CD4-positive, alpha-beta T cell treated with Interleukin-6 for 4 hours (primary cell): ENCODE results near the gene NTNG1.

Experiments used
- DNase-seq: peaks from one replicate; pipeline ENCODE4 v3.0.0-alpha.2; 2020; ENCODE audit warnings: mixed read lengths

NTNG1 gene

DNA sequence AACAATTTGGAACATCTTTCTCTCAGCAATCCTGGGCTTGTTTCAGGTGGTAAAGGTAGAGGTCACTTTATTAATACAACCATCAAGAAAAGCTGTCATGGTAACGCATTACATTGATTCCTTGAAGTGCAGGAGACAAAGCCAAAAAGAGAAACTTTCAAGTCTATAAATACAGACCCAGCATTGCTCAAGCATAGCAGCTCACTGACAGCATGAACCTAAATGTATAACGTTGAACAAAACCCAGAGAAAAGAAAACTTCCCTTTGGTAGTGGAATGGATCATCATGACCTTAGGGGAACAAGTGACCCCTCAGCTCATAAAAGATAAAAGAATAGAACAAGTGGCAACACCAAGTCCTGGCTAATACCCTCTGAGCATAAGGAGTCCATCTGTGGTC, 332.2 kb downstream of the NTNG1 start:
- DNase-seq: no peak

DNA sequence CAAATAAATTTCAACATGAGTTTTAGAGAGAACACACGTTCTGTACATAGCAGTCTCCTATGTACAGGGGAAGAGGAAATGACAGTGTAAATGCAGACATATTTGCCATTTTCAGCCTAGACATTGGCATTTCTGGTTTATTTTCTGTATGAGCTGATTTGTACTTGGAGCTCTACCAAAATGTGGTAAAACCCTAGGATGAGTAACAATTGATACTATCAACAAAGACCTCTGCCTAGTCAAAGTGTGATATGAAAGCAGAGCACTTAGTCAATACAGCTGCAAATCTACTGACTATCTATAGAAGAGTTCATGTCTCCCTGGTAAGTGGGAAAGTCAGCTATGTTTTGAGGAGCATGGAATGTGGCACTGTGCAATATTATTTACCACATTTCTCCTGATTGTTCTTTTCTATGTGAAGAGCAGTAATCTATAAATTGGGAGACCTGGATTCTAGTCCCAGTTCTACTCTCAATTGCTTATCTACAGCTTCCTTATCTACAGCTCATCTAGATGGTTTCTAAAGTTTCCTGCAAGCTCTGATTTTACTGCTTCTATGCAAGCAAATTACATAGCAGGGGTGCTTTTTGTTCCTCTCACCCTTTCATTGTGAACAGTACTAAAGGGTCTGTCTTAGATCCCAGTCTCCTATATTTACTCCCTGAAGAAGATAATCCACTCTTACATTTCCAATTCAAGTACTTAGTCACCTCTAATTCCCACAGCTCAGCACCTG, 334.2 kb downstream of the NTNG1 start:
- DNase-seq: no peak

DNA sequence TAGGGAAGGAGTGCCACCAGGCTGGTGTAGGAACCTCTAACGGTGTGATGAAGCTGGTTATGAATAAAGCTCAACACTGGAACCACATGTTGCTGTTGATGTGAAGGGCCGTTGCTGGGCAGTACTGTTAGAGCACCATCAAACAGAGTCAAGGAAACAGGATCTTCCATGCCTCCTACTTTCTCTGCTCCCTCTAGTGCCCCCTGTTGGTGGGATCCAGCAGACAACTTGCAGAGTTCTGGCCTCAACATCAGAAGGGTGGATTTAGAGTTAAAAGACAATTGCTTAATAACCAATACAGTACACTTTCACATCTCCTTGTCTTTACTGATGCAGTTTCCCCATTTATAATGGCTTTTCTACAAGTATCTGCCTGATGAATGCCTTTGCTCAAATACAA, 336.4 kb downstream of the NTNG1 start:
- no peak for DNase-seq

DNA sequence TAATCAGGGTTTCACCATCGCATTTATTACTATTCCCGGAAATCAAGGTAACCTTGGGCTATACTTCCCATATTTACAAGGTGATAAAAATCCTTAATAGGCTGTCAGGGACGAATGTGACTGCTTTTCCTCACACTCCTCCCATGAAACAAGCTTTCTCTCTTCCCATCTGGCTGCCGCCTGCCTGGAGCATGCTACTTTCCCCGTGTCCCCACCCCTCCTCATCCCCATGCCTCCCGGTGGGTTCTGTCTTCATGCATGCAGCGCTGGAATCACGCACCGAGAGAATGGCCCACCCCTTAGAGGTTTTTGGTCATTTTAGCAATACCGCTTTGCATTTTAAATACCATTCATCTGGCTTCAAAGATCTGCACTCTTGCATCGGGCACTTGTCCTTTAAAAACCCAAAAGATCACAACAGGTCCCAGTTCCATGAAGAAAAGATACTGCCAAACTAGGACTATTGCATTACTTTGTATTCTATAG, 339.1 kb downstream of the NTNG1 start:
- DNase-seq: no peak

DNA sequence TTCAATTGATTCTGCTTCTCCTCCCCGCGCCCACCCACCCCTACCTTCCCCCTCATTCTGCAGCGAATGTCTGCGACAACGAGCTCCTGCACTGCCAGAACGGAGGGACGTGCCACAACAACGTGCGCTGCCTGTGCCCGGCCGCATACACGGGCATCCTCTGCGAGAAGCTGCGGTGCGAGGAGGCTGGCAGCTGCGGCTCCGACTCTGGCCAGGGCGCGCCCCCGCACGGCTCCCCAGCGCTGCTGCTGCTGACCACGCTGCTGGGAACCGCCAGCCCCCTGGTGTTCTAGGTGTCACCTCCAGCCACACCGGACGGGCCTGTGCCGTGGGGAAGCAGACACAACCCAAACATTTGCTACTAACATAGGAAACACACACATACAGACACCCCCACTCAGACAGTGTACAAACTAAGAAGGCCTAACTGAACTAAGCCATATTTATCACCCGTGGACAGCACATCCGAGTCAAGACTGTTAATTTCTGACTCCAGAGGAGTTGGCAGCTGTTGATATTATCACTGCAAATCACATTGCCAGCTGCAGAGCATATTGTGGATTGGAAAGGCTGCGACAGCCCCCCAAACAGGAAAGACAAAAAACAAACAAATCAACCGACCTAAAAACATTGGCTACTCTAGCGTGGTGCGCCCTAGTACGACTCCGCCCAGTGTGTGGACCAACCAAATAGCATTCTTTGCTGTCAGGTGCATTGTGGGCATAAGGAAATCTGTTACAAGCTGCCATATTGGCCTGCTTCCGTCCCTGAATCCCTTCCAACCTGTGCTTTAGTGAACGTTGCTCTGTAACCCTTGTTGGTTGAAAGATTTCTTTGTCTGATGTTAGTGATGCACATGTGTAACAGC, 339.9 kb downstream of the NTNG1 start:
- DNase-seq: no peak

DNA sequence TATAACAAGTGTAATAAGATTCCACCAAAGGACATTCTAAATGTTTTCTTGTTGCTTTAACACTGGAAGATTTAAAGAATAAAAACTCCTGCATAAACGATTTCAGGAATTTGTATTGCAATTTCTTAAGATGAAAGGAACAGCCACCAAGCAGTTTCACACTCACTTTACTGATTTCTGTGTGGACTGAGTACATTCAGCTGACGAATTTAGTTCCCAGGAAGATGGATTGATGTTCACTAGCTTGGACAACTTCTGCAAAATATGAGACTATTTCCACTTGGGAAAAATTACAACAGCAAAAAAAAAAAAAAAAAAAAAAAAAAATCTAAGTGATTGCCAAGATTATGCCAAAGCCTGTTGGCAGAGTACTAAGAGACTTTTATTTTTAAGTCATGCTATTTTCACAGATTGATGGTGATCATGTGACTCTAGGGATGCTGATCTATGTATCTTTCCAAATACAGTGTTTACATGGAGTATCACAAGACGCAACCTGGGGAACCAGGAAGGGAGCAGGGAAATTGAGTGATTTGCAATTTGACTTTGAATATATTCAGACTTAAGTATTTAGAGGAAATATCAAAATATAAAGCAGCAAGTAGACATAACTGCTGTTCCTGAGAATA, 341.0 kb downstream of the NTNG1 start:
- DNase-seq: no peak

DNA sequence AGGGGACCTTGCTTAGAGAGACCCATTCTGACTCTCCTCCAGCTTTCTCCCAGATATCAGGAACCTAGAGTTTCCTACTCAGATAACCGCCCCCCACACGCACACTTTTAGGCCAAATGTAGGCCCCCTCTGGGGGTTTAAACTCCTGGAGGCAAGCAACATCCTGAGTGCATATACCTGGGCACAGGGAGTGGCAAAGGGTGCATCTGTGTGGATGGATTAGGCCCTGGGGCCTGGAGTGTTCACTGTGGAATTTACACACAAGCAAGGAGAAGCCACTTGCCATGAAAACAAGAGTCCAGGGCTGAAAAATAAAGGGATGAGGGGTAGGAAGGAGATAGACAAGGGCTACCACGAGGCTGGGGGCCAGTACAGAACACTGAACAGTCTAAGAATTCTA, 343.1 kb downstream of the NTNG1 start:
- DNase-seq: no peak

DNA sequence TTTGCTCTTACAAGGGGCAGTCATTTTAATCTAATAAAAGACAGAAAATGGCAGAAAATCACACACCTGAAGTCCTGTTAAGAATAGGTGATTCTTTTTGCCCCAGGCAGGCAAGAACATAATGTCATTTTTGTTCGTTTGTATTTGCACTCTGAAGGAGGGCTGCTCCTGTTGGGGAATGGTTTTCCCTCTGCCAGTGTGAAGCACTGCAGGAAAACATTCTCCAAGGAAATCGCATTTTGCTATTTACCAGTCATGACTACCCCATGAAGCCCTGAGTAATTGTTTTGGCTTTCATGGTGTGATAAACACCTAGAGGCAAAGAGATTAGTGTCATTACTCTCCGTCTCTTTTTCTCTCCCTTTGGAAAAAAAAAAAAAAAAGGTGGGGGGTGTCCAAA, 345.5 kb downstream of the NTNG1 start:
- DNase-seq: no peak

DNA sequence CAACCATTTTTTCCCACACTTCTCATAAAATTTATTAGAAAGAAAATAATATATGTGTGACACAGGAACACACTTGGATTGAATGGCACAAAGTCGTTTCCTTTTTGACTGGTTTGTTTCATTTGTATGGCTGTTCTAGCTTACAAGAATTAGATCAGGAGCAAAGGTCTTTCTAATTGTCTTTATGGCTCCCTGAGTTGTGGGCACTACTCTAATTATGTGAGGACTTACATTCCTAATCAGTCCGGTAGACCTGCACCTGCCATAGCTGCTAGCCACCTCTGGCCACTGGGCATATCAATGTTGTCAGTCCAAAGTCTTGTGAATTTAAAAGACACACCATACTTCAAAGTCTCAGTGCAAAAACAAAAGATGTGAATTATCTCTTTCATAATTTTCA, 346.7 kb downstream of the NTNG1 start:
- DNase-seq: no peak

DNA sequence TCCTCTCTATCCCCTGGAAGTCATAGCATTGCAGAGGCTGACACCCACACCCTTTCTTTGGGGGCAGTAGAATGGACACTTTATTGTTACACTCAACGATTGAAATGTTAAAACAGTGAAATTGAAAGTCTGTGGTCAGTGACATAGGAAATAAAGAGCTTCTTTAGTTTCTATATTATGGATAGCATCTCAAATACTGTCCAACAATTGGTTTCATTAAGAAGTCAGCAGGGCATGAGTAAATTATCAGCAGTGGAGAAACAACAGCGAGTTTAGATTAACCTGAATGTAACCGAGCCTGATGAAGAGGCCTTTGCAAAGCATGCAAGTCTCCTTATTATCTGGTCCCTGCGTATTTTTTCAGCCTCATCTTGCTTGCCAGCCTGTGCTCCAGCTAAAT, 350.7 kb downstream of the NTNG1 start:
- DNase-seq: no peak

DNA sequence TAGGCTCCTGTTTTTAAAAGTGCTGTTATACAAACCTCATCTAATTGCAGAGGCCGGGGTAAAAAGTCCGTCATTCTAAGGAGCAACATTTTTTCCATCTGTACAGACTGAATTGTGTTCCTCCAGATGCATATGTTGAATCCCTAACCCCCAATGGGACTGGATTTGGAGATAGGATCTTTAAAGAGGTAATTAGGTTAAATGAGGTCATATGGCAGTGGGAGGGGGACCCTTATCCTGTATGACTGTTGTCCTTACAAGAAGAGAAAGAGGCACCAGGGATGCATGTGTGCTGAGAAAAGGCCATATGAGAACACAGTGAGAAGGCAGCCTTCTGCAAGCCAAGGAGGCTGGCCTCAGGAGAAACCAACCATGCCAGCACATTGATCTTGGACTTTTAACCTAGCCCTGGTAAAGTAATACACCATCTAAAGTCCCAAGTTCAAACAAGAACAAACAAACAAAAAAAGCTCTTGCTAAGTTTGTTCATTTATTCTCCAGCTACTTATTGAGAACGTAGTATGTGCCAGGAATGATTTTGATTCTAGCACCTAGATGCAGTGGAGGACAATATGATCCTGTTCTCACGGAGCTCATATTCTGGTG, 352.4 kb downstream of the NTNG1 start:
- no peak for DNase-seq

DNA sequence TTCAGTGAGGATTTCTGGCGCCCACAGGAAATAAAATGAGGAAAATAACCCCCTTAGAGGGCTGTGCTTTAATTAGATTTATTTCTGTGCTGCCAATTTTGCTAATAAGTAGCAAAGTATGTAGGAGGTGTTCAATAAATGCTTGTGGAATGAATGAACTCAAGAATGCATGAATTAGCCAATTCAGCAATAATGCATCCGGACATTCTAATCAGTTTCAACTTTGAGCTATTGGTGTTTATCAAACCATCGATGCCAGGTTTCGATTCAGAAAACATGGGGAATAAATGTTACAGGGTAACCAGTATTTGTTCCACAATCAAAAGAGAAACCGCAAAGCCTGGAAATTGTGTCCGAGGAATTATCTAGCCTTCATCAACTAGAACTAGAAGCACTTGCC, 353.2 kb downstream of the NTNG1 start:
- no peak for DNase-seq

DNA sequence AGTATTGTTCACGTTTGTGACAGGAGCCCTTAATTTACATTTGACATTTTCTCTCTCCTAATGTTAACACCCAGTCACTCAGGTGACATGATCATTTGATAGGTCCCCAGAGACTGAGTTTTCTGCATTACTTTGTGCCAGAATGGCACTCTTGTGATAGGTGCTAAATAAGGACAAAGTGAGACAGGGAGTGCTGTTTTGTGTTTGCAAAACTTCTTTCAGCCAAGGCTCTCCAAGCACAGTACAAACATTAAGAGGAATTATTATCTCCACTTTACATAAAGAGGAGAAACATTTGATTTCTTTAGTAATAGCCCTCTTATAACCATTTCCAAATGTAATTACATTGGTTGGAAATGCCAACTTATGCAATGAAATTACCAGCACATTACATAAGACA, 355.2 kb downstream of the NTNG1 start:
- no peak for DNase-seq

DNA sequence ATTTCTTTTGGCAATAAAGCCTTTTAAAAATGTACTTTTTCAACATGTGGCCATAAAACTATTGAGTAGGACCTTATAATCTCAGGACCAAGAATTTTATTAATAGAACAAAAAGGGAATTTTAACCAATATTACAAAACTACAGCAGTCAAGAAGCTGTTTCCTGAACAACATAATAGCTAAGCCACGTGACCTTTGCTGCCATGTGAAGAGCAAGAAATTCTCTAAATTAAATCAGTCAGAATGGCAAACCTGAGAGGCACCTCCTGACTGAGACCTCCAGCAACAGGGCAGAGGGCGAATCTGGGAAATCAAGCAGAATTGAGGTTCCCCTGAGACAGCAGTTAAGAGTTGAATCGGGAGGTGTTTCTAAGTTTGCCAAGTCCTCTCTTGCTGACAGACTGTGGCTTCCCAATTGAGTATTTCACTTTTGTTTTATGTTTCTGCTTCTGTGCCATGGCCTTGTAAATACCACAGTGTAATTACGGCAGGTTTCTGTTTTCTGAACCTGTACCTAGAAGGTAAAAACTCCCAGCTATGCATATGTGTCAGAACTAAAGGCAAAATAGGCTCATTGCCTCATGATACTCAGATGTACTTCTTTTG, 358.4 kb downstream of the NTNG1 start:
- DNase-seq: no peak

DNA sequence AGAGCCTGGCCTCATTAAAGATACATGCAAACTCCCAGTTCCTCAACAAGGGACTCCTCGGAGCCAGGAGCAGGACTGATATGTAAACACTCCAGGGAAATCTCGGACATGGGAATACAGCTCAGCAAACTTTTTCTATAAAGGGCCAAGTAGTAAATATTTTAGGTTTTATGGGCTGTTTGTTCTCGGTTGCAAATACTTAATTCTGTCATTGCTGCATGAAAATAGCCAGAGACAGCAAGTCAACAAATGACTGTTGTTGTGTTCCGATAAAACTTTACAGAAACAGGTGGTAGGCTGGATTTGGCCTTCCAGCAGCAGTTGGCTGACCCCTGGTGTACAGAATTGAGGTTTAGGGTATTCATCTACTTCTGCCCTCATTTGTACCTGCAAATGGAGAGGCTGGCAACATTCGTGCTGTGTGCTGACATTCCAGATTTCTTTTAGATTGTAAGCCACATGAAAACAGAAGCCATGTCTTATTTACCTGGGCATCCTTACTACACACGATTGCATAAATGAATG, 360.3 kb downstream of the NTNG1 start:
- no peak for DNase-seq

DNA sequence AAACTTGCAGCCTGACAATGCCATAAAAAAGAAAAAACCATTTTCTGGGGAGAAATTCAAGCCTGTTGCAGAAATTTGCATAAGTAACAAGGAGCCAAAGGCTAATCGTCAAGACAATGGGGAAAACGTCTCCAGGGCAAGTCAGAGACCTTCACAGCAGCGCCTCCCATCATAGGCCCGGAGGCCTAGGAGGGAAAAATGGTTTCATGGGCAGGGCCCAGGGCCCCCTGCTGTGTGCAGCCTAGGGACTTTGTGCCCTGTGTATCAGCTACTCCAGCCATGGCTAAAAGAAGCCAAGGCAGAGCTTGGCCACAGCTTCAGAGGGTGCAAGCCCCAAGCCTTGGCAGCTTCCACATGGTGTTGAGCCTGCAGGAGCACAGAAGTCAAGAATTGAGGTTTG, 369.5 kb downstream of the NTNG1 start:
- DNase-seq: no peak

DNA sequence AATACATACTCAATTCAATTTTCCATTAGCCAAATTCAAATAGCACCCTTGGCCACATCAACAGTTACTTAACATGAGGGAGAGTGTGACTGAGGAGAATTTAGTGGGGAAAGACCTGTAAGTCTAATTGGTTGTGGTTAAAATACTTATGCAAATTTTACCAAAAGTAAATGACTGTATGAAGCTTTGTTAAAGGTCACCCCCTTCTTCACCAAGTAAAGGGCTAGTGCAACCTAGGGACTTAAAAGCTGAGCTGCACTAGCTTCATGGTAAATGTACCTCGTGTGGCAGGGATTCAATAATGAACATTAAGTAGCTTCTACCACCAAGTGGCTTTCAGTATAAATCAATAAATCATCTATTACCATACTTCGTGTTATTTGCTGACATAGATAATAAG, 372.0 kb downstream of the NTNG1 start:
- DNase-seq: no peak

DNA sequence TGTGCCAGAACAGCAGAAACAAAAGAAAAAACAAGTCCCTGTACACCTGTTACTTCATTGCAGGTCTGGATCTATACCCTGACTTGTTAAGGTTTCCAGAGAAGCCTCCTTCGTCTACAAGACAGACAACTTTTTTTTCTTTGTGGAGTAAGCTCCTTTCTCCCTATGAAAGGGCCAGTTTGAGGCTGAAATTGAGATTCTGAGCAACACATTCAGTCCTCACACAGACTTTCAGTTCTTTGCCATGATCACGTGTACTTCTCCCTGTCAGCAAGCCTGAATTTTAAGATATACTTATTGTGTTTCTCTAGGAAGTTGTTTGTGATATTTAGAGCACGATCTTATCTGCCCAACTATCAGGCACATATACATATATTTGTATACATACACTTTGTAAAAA, 374.0 kb downstream of the NTNG1 start:
- no peak for DNase-seq

DNA sequence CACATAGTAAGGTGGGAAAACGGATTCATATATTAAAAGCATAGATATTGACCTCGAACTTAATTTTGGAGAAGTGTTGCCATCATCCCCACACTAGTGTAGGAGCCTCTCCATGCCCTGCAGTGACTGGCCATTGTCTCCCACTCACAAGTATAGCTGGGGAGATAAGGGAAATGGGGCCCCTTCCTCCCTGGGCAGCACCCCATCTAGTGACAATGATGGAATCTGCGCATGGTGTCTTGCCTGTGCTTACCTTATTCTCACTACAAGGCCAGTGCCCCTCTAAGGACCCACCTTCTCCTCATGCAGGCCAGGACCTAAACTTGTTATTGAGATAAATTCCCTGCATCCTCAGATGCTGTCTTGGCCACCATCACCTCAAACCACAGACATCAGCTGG, 374.9 kb downstream of the NTNG1 start:
- no peak for DNase-seq

DNA sequence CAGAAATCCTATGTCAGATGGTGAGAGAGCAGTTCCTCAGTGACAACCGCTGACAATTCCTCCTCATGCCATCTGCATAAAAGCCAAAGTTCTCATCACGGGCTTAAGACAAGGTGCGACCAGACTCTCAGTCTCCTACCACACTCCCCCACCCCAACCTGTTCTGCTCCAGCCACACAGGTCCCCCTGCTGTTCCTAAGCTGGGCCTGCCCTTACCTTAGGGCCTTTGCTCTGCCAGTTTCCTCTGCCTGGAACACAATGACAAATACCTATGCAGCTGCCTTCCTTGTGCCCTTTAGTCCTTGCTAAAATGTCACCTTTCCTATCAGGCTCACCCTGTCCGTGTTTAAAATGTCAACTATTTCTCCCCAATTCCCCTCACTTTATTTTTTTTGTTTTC, 382.2 kb downstream of the NTNG1 start:
- no peak for DNase-seq

DNA sequence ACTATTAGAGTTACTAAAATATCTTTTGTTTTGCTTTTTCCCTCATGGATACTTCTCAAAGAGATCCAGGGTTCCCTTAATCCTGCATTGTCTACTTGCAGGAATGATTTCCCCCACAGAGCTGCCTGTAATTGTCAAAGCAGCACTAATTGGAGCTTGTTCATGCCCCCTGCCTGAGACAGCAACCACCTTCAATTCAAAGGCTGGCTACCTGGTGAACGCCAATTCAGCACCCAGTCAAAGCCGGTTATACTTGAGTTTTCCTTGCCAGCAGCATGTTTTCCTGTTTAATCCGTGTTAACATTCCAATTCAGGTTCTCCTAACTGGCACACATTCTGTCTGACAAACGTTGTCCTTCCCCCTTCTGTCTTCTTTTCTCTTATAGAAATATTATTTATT, 382.9 kb downstream of the NTNG1 start:
- DNase-seq: no peak

DNA sequence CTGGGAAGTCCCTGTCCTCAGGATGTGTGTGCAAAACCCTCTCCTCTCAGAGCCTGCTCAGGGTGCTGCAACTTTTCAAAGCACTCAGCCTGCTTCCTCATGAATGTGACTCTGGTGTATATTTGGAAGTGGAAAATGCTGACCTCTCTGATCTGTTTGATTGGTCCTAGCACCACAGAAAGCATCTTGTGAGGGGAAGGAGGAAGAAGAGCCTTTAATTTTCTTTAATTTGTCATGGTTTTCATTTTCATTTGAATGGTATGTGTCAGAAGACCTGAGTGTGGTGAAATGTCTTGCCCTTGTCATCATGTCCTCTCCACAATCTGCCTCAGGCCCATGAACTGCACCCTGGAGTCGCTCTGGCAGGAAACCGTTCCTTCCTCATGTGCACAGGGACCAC, 383.5 kb downstream of the NTNG1 start:
- no peak for DNase-seq

DNA sequence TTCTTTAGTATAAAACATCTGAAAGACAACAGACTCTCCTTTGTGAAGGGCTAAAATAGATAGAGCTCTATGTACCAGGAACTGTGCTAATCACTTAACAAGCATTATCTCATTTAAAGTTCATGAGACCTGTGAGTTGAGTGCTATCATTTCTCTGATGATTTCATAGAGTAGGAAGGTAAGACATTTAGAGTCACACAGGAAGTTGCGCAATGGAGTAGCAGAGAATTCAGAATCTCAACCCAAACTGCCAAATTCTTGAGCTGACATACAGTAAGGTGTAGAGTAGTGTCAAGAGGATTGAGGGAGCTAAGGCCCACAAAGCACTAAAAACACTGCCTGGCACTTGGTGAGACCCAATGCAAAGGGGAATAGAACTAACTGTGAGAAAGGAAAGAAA, 384.3 kb downstream of the NTNG1 start:
- DNase-seq: no peak
